Suppressor macrophage treated with lipopolysaccharide for 1 hour (primary cell): Measurements from ENCODE around the gene RFT1.
"Not testable (repeated sequence)": the region's sequence is repeated elsewhere in the genome, so short reads cannot be mapped to it uniquely, and the experiment has no call there.

Source experiments
- DNase-seq, 3 donors: peaks; one replicate each; pipeline ENCODE4 v3.0.0-alpha.2; 2020 to 2022

The RFT1 gene

DNA sequence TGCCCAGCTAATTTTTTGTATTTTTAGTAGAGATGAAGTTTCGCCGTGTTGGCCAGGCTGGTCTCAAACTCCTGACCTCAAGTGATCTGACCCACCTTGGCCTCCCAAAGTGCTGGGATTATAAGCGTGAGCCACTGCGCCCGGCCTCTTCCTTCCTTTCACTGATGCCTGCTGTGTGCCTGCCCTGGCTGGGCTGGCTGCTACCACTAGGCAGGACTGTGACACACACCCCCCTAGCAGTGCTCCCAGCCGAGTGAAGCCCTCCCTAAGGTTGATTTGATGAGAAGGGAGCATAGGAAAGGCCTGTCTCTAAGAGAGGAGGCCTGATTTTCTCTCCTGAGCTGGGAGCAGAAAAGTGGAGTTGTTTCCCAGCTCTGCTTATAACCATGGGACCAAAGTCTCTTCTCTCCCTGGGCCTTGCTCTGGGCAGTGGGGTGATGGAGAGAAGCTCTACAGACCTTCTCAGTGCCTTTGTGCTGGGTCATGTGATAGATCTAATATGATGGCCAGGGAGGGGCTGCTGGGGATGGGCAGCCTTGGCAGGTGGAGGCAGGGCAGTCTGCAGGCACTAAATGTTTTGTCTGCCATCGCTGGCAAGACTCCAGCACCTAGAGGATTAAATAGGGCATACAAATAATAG lies 64.3 kb downstream of the RFT1 start:
- no peak for DNase-seq

GRCh38 chr3:53062905-53063304 lies 67.3 kb downstream of the RFT1 start:
- no peak for DNase-seq

GRCh38 chr3:53056442-53056841 lies 73.8 kb downstream of the RFT1 start:
- DNase-seq = no peak

DNA sequence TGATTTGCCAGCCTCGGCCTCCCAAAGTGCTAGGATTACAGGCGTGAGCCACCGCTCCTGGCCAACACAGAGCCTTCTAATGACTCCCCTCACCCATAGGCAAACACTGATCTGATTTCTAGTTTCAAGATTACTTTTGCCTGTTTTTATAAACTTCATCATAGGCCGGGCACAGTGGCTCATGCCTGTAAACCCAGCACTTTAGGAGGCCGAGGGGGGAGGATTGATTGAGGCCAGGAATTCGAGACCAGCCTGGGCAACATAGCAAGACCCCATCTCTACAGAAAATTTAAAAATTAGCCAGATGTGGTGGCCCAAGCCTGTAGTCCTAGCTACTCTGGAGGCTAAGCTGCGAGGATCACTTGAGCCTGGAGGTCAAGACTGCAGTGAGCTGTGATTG lies 76.0 kb downstream of the RFT1 start:
- not testable (repeated sequence) for DNase-seq

- DNase-seq = no peak
These were observed 78.3 kb downstream of the RFT1 start for GRCh38 chr3:53051929-53052328.

DNA sequence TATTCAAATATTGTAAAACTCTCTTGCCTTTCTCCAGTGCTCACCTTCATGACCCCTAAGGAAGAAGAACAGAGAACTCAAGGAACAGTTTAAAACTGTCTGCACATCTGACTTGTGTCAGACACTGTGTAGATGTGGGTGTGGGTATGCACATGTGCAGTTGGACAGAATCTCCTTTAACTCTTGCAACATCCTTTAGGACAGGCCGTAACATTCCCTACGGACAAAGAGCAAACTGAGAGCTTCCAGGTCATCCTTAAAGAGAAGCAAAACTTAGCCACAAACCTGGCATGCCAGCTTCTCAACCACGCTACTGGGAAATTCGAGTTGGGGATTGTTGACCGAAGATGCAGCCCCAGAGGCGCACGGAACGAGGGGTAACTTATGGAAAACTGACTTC lies 80.2 kb downstream of the RFT1 start:
- no peak for DNase-seq

GRCh38 chr3:53046171-53047170 lies 83.8 kb downstream of the RFT1 start:
- peak; percentile 68 to 82 (median 75) for DNase-seq

DNA sequence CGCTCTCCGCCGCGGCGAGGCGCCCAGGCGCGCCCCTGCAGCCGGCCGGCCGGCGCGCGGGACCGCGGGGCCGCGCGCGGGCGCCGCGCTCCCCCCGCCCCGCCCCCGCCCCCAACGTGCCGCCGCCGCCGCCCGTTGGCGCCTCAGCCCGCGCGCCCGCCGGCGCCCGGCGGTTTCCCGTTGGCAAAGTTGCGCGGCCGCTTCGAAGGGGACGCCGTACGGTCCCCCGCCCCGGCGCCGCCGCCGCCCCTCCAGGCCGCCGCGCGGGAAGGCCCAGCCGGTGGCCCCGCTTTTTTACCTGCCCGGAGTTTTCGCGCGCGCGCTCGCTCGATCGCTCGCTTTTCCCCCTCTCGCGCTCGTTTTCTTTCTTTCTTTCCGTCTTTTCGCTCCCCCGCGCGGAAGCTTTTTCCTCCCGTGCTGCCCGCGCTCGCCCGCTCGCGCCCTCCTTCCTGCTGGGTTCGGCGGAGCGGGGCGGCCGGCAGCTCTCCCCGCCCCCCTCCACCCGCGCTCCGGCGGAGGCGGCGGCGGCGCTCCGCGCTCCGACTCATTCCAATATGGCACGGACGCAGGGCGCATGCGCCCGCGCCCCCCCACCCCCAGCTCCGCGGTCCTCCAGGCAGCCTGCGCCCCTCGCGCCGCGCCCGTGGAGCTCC lies 84.6 kb downstream of the RFT1 start, which contains the start of gene SFMBT1:
Gene SFMBT1 (minus strand): TSS at position 556 of the 653 bp plus-strand sequence. CDS start 76,945 bp downstream, outside the sequence.
- peak; percentile 79 to 95 (median 89) for DNase-seq

- peak; percentile 78 to 93 (median 81) for DNase-seq
These were observed 85.3 kb downstream of the RFT1 start for GRCh38 chr3:53044711-53045517.

GRCh38 chr3:53044371-53044710 lies 85.9 kb downstream of the RFT1 start:
- DNase-seq = no peak

DNA sequence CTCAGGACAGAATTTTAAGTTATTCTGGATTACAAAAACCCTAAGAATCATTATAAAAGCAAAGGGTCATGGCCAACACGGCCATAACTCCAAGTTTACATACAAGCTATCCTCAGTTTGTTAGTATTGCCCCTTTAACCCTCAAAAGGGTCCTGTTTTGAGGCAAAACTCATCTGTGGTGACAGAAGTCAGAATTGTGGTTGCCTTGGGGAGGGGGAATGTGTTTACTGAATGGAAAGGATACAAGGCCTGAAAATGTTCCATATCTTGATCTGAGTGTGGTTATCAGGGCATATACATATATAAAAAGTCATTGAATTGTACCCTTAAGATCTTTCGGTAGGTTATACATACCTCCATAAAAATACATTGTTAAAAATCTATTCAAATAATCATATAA lies 86.5 kb downstream of the RFT1 start:
- DNase-seq = no peak

DNA sequence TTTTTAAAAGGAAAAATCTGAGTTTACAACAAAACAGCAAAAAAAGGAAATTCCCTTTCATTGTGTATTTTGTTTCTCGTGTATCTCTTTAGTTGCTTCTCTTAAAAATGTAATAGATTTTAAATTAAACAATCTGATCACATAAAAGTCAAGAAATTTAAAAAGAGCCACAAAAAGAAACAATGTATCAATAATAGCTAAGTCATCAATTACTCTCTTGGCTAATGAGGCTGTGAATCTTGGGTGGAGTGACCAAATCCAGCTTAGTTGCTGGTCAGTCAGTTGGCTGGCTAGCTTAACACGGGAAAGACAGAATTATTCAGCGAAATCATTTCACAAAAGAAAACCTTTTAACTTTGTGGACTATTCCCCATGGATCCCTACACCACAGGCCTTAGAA lies 87.6 kb downstream of the RFT1 start:
- DNase-seq = no peak

GRCh38 chr3:53040351-53040820 lies 89.8 kb downstream of the RFT1 start:
- no peak for DNase-seq

- DNase-seq = no peak
These were observed 90.9 kb downstream of the RFT1 start for GRCh38 chr3:53039376-53039752.

DNA sequence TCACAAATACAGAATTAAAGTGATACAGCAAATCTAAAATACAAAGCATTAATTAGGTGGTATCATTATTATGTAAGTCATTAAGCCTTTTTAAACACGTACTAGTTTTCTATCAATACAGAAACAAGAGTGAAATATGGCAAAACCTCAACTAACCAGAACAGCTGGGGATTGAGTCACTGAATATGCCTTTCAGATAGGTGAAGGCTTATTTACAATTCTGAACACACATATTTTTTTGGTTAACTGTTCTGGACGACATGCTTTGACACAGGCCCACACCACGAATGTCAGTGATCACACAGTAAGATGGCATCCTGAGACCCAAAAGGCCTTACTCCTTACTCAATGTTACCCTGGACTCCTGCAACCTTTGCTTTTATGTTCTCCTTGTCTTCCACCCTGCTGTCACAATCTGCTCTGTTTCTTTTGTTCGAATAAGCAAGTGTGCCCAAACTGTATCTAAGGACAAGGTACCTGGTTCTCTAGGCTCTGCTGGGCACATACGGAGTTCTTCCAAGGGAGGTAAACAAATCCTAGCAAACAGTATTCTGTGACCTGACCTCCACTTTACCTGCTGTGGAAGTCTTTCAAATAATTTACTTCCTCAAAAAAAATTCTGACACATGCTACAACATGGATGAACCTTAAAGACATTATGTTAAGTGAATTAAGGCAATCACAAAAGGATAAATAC lies 91.4 kb downstream of the RFT1 start:
- no peak for DNase-seq
